ENCODE data around the gene CD82.

The CD82 gene

GRCh38 chr11:44524751-44525201 lies 40.7 kb upstream of the CD82 start:
- Histone ChIP-seq H3K9me3 (ENCODE audit: insufficient read depth, low read depth, low read length) (no peaks in the 10 kb centered on the region), H2AFZ (ENCODE audit: insufficient read depth, low read length, poor library complexity) (no peak overlapping the region), H3K27me3 (ENCODE audit: insufficient read depth, low read length) (no peaks in the 10 kb centered on the region), H2BK120ac (ENCODE audit: insufficient read depth, low read length, poor library complexity) (no peak overlapping the region), H2BK5ac (ENCODE audit: low read depth, low read length, poor library complexity) (no peak overlapping the region), H4K91ac (ENCODE audit: low read depth, low read length) (no peak overlapping the region), H3K4me2 (ENCODE audit: low read length) (no peak overlapping the region), H3K14ac (ENCODE audit: low read length) (no peak overlapping the region), H3K4me1 (ENCODE audit: control insufficient read depth in 1 of 2, insufficient read depth in 2 of 2, low read length in 2 of 2) (peaks cover 4 to 6% of the 10 kb centered on the region in 2 experiments), H3K9ac (ENCODE audit: low read length) (no peak overlapping the region), H4K12ac (ENCODE audit: low read depth, low read length) (no peak overlapping the region), H3K36me3 (ENCODE audit: control insufficient read depth in 1 of 2, insufficient read depth in 2 of 2, low read length in 2 of 2) (no peaks in the 10 kb centered on the region), H3K79me2 (ENCODE audit: control insufficient read depth, insufficient read depth, low read length, poor library complexity) (no peaks in the 10 kb centered on the region), H3K79me1 (ENCODE audit: low read length) (no peaks in the 10 kb centered on the region), H3K18ac (ENCODE audit: low read length) (no peak overlapping the region), H3K4me3 (ENCODE audit: low read depth, low read length) (no peak overlapping the region), H2AK5ac (ENCODE audit: low read length) (no peak overlapping the region), H2BK12ac (ENCODE audit: low read length) (no peak overlapping the region), H3K4ac (ENCODE audit: low read depth, low read length) (no peak overlapping the region), H3K27ac (ENCODE audit: low read depth, low read length) (no peak overlapping the region), H4K8ac (ENCODE audit: low read depth, low read length) (no peak overlapping the region), H3K23ac (ENCODE audit: low read length) (no peak overlapping the region)
- no peak for DNase-seq
- WGBS (ENCODE audit: extremely low coverage, insufficient coverage, insufficient read length), result no CpG with 5 or more reads among the region's 12 CpGs

DNA sequence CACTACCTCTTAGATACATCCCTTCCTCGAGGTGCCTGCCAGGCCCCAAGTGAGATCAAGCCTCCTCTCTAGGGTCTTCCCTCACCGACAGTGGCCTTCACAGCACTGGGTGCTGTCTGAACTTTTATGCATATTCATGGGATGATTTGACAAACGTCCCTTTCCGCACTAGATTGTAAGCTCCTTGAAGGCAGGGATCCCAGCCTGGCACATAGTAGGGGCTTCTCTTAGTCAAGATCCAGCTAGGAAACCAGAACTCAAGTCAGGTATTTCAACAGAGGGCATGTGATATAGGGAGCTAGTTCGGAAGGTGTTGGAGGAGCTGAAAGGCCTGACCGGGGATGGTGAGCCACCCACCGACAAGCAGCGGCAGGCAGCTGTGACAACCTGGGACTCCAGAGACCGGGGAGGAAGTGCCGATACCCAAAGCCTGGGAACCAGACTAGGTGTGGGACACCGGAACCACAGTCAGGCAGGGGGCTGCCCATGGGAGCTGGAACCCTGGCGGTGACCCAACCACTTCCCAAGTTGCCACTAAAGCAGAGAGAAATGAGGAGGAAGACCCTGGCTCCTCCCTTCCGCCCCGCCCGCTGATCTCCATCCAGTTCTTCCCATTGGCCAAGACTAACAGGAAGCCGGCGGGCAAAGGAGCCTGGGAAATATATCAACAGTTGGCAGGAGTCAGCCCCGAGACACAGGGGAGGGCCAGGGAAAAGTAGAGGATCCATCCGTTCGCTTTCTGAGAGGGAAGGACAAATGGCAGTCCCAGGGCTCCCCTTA lies 39.8 kb upstream of the CD82 start:
- no peak overlapping the region for H4K91ac ChIP-seq (ENCODE audit: low read depth, low read length)
- H3K4me2 ChIP-seq (ENCODE audit: low read length), result no peak overlapping the region
- H3K23ac ChIP-seq (ENCODE audit: low read length), result no peak overlapping the region
- no peak overlapping the region for H3K27ac ChIP-seq (ENCODE audit: low read depth, low read length)
- H3K4me1 ChIP-seq (ENCODE audit: control insufficient read depth in 1 of 2, insufficient read depth in 2 of 2, low read length in 2 of 2), result peaks cover 3 to 9% of the 10 kb centered on the region in 2 experiments
- no peaks in the 10 kb centered on the region for H3K79me2 ChIP-seq (ENCODE audit: control insufficient read depth, insufficient read depth, low read length, poor library complexity)
- no peak overlapping the region for H2AFZ ChIP-seq (ENCODE audit: insufficient read depth, low read length, poor library complexity)
- no peak overlapping the region for H2BK5ac ChIP-seq (ENCODE audit: low read depth, low read length, poor library complexity)
- DNase-seq, result no peak
- H4K8ac ChIP-seq (ENCODE audit: low read depth, low read length), result no peak overlapping the region
- no peak overlapping the region for H3K4me3 ChIP-seq (ENCODE audit: low read depth, low read length)
- H2BK120ac ChIP-seq (ENCODE audit: insufficient read depth, low read length, poor library complexity), result no peak overlapping the region
- no CpG with 5 or more reads among the region's 20 CpGs for WGBS (ENCODE audit: extremely low coverage, insufficient coverage, insufficient read length)
- H2BK12ac ChIP-seq (ENCODE audit: low read length), result no peak overlapping the region
- no peak overlapping the region for H2AK5ac ChIP-seq (ENCODE audit: low read length)
- H3K14ac ChIP-seq (ENCODE audit: low read length), result no peak overlapping the region
- H3K4ac ChIP-seq (ENCODE audit: low read depth, low read length), result no peak overlapping the region
- no peaks in the 10 kb centered on the region for H3K9me3 ChIP-seq (ENCODE audit: insufficient read depth, low read depth, low read length)
- no peaks in the 10 kb centered on the region for H3K27me3 ChIP-seq (ENCODE audit: insufficient read depth, low read length)
- H4K12ac ChIP-seq (ENCODE audit: low read depth, low read length), result no peak overlapping the region
- H3K18ac ChIP-seq (ENCODE audit: low read length), result no peak overlapping the region
- no peaks in the 10 kb centered on the region for H3K36me3 ChIP-seq (ENCODE audit: control insufficient read depth in 1 of 2, insufficient read depth in 2 of 2, low read length in 2 of 2)
- no peak overlapping the region for H3K9ac ChIP-seq (ENCODE audit: low read length)
- H3K79me1 ChIP-seq (ENCODE audit: low read length), result no peaks in the 10 kb centered on the region

DNA sequence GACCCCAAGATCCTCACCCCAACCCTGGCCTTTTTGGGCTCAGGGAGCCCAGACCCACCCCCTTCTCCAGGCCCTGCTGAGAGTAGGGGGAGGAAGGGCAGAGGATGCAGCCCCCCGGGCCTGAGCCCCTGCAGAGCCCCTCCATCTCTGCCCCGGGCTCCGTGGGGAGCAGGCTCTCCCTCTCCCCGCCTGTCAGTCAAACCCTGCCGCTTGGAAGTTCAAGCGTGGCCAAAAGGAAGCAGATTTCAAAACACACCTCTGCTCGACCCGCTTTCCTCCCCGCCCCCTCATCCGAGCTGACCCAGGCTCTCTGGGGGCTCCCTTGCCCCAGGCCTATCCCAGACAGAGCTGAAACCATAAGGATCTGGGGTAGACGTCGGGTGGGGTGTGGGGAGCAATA lies 39.0 kb upstream of the CD82 start:
- Histone ChIP-seq H3K79me2 (ENCODE audit: control insufficient read depth, insufficient read depth, low read length, poor library complexity) (no peaks in the 10 kb centered on the region), H2AK5ac (ENCODE audit: low read length) (no peak overlapping the region), H3K9me3 (ENCODE audit: insufficient read depth, low read depth, low read length) (no peaks in the 10 kb centered on the region), H2AFZ (ENCODE audit: insufficient read depth, low read length, poor library complexity) (no peak overlapping the region), H4K12ac (ENCODE audit: low read depth, low read length) (no peak overlapping the region), H3K27me3 (ENCODE audit: insufficient read depth, low read length) (no peaks in the 10 kb centered on the region), H2BK120ac (ENCODE audit: insufficient read depth, low read length, poor library complexity) (no peak overlapping the region), H3K4me2 (ENCODE audit: low read length) (no peak overlapping the region), H3K4ac (ENCODE audit: low read depth, low read length) (no peak overlapping the region), H3K79me1 (ENCODE audit: low read length) (no peaks in the 10 kb centered on the region), H2BK12ac (ENCODE audit: low read length) (no peak overlapping the region), H3K36me3 (ENCODE audit: control insufficient read depth in 1 of 2, insufficient read depth in 2 of 2, low read length in 2 of 2) (no peaks in the 10 kb centered on the region), H3K23ac (ENCODE audit: low read length) (no peak overlapping the region), H2BK5ac (ENCODE audit: low read depth, low read length, poor library complexity) (no peak overlapping the region), H3K9ac (ENCODE audit: low read length) (no peak overlapping the region), H4K8ac (ENCODE audit: low read depth, low read length) (no peak overlapping the region), H4K91ac (ENCODE audit: low read depth, low read length) (no peak overlapping the region), H3K14ac (ENCODE audit: low read length) (no peak overlapping the region), H3K4me1 (ENCODE audit: control insufficient read depth in 1 of 2, insufficient read depth in 2 of 2, low read length in 2 of 2) (peaks cover 8 to 15% of the 10 kb centered on the region in 2 experiments), H3K4me3 (ENCODE audit: low read depth, low read length) (no peak overlapping the region), H3K27ac (ENCODE audit: low read depth, low read length) (no peak overlapping the region), H3K18ac (ENCODE audit: low read length) (no peak overlapping the region)
- no CpG with 5 or more reads among the region's 12 CpGs for WGBS (ENCODE audit: extremely low coverage, insufficient coverage, insufficient read length)
- DNase-seq, result no peak

DNA sequence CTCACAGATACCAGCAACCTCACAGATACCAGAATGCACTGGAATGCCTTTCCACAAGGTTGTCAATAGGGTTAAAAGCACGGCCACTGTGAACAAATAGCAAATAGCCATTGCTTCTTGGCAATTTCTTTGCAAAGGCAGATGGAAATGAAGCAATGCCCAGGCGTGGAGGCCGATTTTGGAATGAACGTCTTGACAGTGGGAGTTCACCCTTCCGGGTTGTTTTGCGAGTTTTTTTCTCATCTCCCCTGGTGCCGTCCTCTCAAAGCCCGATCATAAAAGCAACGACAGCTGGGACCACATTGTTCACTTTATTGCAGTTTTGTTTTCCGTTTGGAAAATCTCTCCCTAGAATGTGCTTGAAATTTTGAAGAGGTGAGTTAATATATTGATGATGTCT lies 38.0 kb upstream of the CD82 start:
- WGBS (ENCODE audit: extremely low coverage, insufficient coverage, insufficient read length), result no CpG with 5 or more reads among the region's 10 CpGs
- no peak overlapping the region for H3K4me2 ChIP-seq (ENCODE audit: low read length)
- H3K4ac ChIP-seq (ENCODE audit: low read depth, low read length), result no peak overlapping the region
- no peak overlapping the region for H4K12ac ChIP-seq (ENCODE audit: low read depth, low read length)
- no peak overlapping the region for H3K27ac ChIP-seq (ENCODE audit: low read depth, low read length)
- H2AFZ ChIP-seq (ENCODE audit: insufficient read depth, low read length, poor library complexity), result no peak overlapping the region
- H3K27me3 ChIP-seq (ENCODE audit: insufficient read depth, low read length), result no peaks in the 10 kb centered on the region
- no peak overlapping the region for H2AK5ac ChIP-seq (ENCODE audit: low read length)
- no peak overlapping the region for H3K14ac ChIP-seq (ENCODE audit: low read length)
- no peak overlapping the region for H2BK12ac ChIP-seq (ENCODE audit: low read length)
- no peaks in the 10 kb centered on the region for H3K9me3 ChIP-seq (ENCODE audit: insufficient read depth, low read depth, low read length)
- no peaks in the 10 kb centered on the region for H3K79me1 ChIP-seq (ENCODE audit: low read length)
- H4K91ac ChIP-seq (ENCODE audit: low read depth, low read length), result no peak overlapping the region
- no peak overlapping the region for H3K18ac ChIP-seq (ENCODE audit: low read length)
- no peaks in the 10 kb centered on the region for H3K36me3 ChIP-seq (ENCODE audit: control insufficient read depth in 1 of 2, insufficient read depth in 2 of 2, low read length in 2 of 2)
- H3K9ac ChIP-seq (ENCODE audit: low read length), result no peak overlapping the region
- H2BK120ac ChIP-seq (ENCODE audit: insufficient read depth, low read length, poor library complexity), result no peak overlapping the region
- H3K4me1 ChIP-seq (ENCODE audit: control insufficient read depth in 1 of 2, insufficient read depth in 2 of 2, low read length in 2 of 2), result peaks cover 8 to 15% of the 10 kb centered on the region in 2 experiments
- H3K23ac ChIP-seq (ENCODE audit: low read length), result no peak overlapping the region
- no peak for DNase-seq
- no peak overlapping the region for H3K4me3 ChIP-seq (ENCODE audit: low read depth, low read length)
- H2BK5ac ChIP-seq (ENCODE audit: low read depth, low read length, poor library complexity), result no peak overlapping the region
- no peaks in the 10 kb centered on the region for H3K79me2 ChIP-seq (ENCODE audit: control insufficient read depth, insufficient read depth, low read length, poor library complexity)
- no peak overlapping the region for H4K8ac ChIP-seq (ENCODE audit: low read depth, low read length)
